Skeletal muscle tissue (tissue), 4 donors: ENCODE measurements around the gene KLHDC3. TPM values are rescaled to one million over a fixed set of nuclear protein-coding genes. Genes with fewer than 3 reads are reported as not detected.

Source experiments
- H3K27ac ChIP-seq: one replicate; pipeline ENCODE4 v1.7.0; 2013; ENCODE audit warnings: mild to moderate bottlenecking, low read depth, low read length, inconsistent platforms
- H3K27me3 ChIP-seq, 3 donors: one replicate each; pipeline ENCODE4 v1.7.0; 2013; ENCODE audit warnings: low read length in 3 of 3; ENCODE audit not compliant: control insufficient read depth in 3 of 3, insufficient read depth in 3 of 3
- H3K36me3 ChIP-seq, 3 donors: one replicate each; pipeline ENCODE4 v1.7.0; 2013; ENCODE audit warnings: low read length in 3 of 3; ENCODE audit not compliant: control insufficient read depth in 3 of 3, insufficient read depth in 3 of 3
- H3K4me1 ChIP-seq, 3 donors: one replicate each; pipeline ENCODE4 v1.7.0; 2013; ENCODE audit warnings: low read length in 3 of 3, mild to moderate bottlenecking in 3 of 3; ENCODE audit not compliant: control insufficient read depth in 3 of 3, insufficient read depth in 3 of 3
- H3K4me3 ChIP-seq, 3 donors: one replicate each; pipeline ENCODE4 v1.7.0; 2013; ENCODE audit warnings: low read length in 3 of 3
- H3K9ac ChIP-seq, 3 donors: one replicate each; pipeline ENCODE4 v1.7.0; 2013; ENCODE audit warnings: low read length in 3 of 3, mild to moderate bottlenecking in 3 of 3, moderate library complexity in 2 of 3, low read depth in 1 of 3
- H3K9me3 ChIP-seq, 3 donors: one replicate each; pipeline ENCODE4 v1.7.0; 2013; ENCODE audit warnings: low read length in 3 of 3; ENCODE audit not compliant: control insufficient read depth in 3 of 3
- total RNA-seq: library from RNA; depleted of rRNA; stranded (reverse); fragments of >200 nt; gene quantifications from one replicate; pipeline ENCODE4 v1.2.3, GENCODE V29; 2014
- donor health status: Osteomylitis.

KLHDC3 gene
- total RNA-seq, 1 donor from 2014 or later = 267 TPM

GRCh38 chr6:42973926-42974325 lies 40.1 kb upstream of the KLHDC3 start:
- no peaks in the 10 kb centered on the region for H3K9me3 ChIP-seq
- H3K27ac ChIP-seq = no peak overlapping the region
- peaks cover 8 to 19% (median 10%) of the 10 kb centered on the region in 3 donors for H3K4me1 ChIP-seq

GRCh38 chr6:42974919-42975505 lies 39.0 kb upstream of the KLHDC3 start:
- Histone ChIP-seq H3K9ac (no peak overlapping the region), H3K9me3 (no peaks in the 10 kb centered on the region), H3K4me1 (peaks cover 14 to 26% (median 19%) of the 10 kb centered on the region in 3 donors)

More at GRCh38 chr6:42973926-42974325, 40.1 kb upstream of the KLHDC3 start:
- peaks cover 7 to 19% (median 17%) of the 10 kb centered on the region in 3 donors for H3K36me3 ChIP-seq
- H3K27me3 ChIP-seq = no peaks in the 10 kb centered on the region
- no peak overlapping the region for H3K4me3 ChIP-seq
- H3K9ac ChIP-seq = no peak overlapping the region

GRCh38 chr6:42978487-42978838 lies 35.6 kb upstream of the KLHDC3 start:
- Histone ChIP-seq H3K9ac (peak overlapping the region; percentile 89 to 97 (median 91)), H3K4me3 (peak overlapping the region; percentile 90 to 97 (median 97)), H3K27me3 (no peaks in the 10 kb centered on the region), H3K36me3 (peaks cover 2 to 8% (median 5%) of the 10 kb centered on the region in 3 donors), H3K4me1 (peaks cover 11 to 23% (median 19%) of the 10 kb centered on the region in 3 donors), H3K27ac (peak overlapping the region; percentile 81), H3K9me3 (no peaks in the 10 kb centered on the region)

More at GRCh38 chr6:42974919-42975505, 39.0 kb upstream of the KLHDC3 start:
- Histone ChIP-seq H3K4me3 (no peak overlapping the region), H3K27me3 (no peaks in the 10 kb centered on the region), H3K36me3 (peaks cover 2 to 12% (median 10%) of the 10 kb centered on the region in 3 donors), H3K27ac (no peak overlapping the region)

- peak within 1 kb of the TSS; percentile 81 for H3K27ac ChIP-seq
- peak within 1 kb of the TSS; percentile 89 to 97 (median 91) for H3K9ac ChIP-seq
- no peaks in the 10 kb centered on the region for H3K9me3 ChIP-seq
- peak within 1 kb of the TSS; percentile 90 to 97 (median 97) for H3K4me3 ChIP-seq
- H3K36me3 ChIP-seq = peaks cover 0 to 5% (median 2%) of the 10 kb centered on the region in 3 donors
- H3K27me3 ChIP-seq = no peaks in the 10 kb centered on the region
- peaks cover 14 to 28% (median 24%) of the 10 kb centered on the region in 3 donors for H3K4me1 ChIP-seq
Observed at GRCh38 chr6:42978839-42979522, 35.1 kb upstream of the KLHDC3 start, which contains the start of gene PEX6. Gene PEX6, minus strand, starts transcription at chr6:42979181. Its CDS starts 31 bp downstream, at chr6:42979150.

GRCh38 chr6:42979523-42980177 lies 34.4 kb upstream of the KLHDC3 start:
- H3K9me3 ChIP-seq = no peaks in the 10 kb centered on the region
- peaks cover 16 to 30% (median 25%) of the 10 kb centered on the region in 3 donors for H3K4me1 ChIP-seq
- H3K27ac ChIP-seq = peak overlapping the region; percentile 81
- H3K9ac ChIP-seq = peak overlapping the region; percentile 89 to 97 (median 91)
- H3K4me3 ChIP-seq = peak overlapping the region; percentile 90 to 97 (median 97)
- no peaks in the 10 kb centered on the region for H3K27me3 ChIP-seq
- peaks cover 0 to 2% (median 2%) of the 10 kb centered on the region in 3 donors for H3K36me3 ChIP-seq

GRCh38 chr6:42981836-42982235 lies 32.2 kb upstream of the KLHDC3 start:
- Histone ChIP-seq H3K4me3 (no peak overlapping the region), H3K27me3 (no peaks in the 10 kb centered on the region), H3K27ac (no peak overlapping the region), H3K36me3 (peaks cover 0 to 2% (median 0%) of the 10 kb centered on the region in 3 donors), H3K9ac (no peak overlapping the region), H3K9me3 (no peaks in the 10 kb centered on the region), H3K4me1 (peaks cover 31 to 48% (median 40%) of the 10 kb centered on the region in 3 donors)

GRCh38 chr6:42984001-42984923 lies 29.8 kb upstream of the KLHDC3 start, which contains the start of gene PPP2R5D:
Gene PPP2R5D, plus strand, starts transcription at chr6:42984570. Its CDS starts 108 bp downstream, at chr6:42984678.
- Histone ChIP-seq H3K36me3 (peaks cover 0 to 12% (median 6%) of the 10 kb centered on the region in 3 donors), H3K4me3 (peak within 1 kb of the TSS; percentile 81 to 88 (median 87)), H3K9me3 (no peaks in the 10 kb centered on the region), H3K27me3 (no peaks in the 10 kb centered on the region), H3K9ac (peak within 1 kb of the TSS; percentile 83 to 93 (median 93)), H3K4me1 (peaks cover 42 to 49% (median 47%) of the 10 kb centered on the region in 3 donors), H3K27ac (peak within 1 kb of the TSS; percentile 73)

GRCh38 chr6:42984924-42985475 lies 29.0 kb upstream of the KLHDC3 start:
- peaks cover 35 to 42% (median 40%) of the 10 kb centered on the region in 3 donors for H3K4me1 ChIP-seq
- H3K27ac ChIP-seq = peak overlapping the region; percentile 73
- H3K9ac ChIP-seq = peak overlapping the region; percentile 83 to 93 (median 89)
- no peaks in the 10 kb centered on the region for H3K9me3 ChIP-seq
- H3K27me3 ChIP-seq = no peaks in the 10 kb centered on the region
- peaks cover 7 to 19% (median 13%) of the 10 kb centered on the region in 3 donors for H3K36me3 ChIP-seq
- peak overlapping the region; percentile 76 to 87 (median 81) for H3K4me3 ChIP-seq
